Right lobe of liver (tissue), 6 donors: ENCODE results near the gene CCDC24. TPM values are rescaled to one million over a fixed set of nuclear protein-coding genes. Genes with fewer than 3 reads are reported as not detected.

Experiments
- ATAC-seq, 4 donors: fragments of 200-7000 bp; cut with Tn5 transposase; one replicate each; pipeline ENCODE4 v1.9.1; 2020; ENCODE audit warnings: mild to moderate bottlenecking in 4 of 4, moderate library complexity in 4 of 4
- DNase-seq, 3 donors: peaks; one replicate each; pipeline ENCODE4 v3.0.0-alpha.2; 2020
- H3K27ac ChIP-seq, 3 donors: fragments of 200-600 bp; one replicate each; pipeline ENCODE4 v1.8.0; 2022
- H3K27me3 ChIP-seq, 2 donors: fragments of 200-600 bp; one replicate each; pipeline ENCODE4 v1.8.0; 2022
- H3K36me3 ChIP-seq, 4 donors: fragments of 200-600 bp; sonication (generic) in 1 of 4; one replicate each; pipeline versions ENCODE4 v1.5.1 to v1.8.0; 2017 to 2022; ENCODE audit warnings: control low read depth in 1 of 4
- H3K4me1 ChIP-seq, 4 donors: fragments of 200-600 bp; sonication (generic) in 1 of 4; one replicate each; pipeline versions ENCODE4 v1.5.1 to v1.8.0; 2017 to 2022; ENCODE audit warnings: control low read depth in 1 of 4
- H3K4me3 ChIP-seq, 3 donors: fragments of 200-600 bp; one replicate each; pipeline ENCODE4 v1.8.0; 2022
- H3K9me3 ChIP-seq, 4 donors: fragments of 200-600 bp; sonication (generic) in 1 of 4; one replicate each; pipeline versions ENCODE4 v1.5.1 to v1.8.0; 2017 to 2022; ENCODE audit warnings: control low read depth in 1 of 4
- CTCF ChIP-seq, 4 donors: fragments of 200-600 bp in 3 of 4; fragments of 450-650 bp in 1 of 4; IDR thresholded peaks; one replicate each; pipeline versions ENCODE4 v1.5.1 to v1.8.0; 2016 to 2022; ENCODE audit warnings: antibody characterized with exemption in 4 of 4, mild to moderate bottlenecking in 2 of 4
- POLR2A ChIP-seq: fragments of 450-650 bp; IDR thresholded peaks from one replicate; pipeline ENCODE4 v1.6.1; 2017; ENCODE audit warnings: antibody characterized with exemption, mild to moderate bottlenecking
- WGBS: methylation state at CpG from one replicate; pipeline ENCODE4 v1.1.6; 2018; ENCODE audit warnings: low coverage, low lambda C conversion rate; ENCODE audit not compliant: insufficient coverage; ENCODE audit errors: missing lambda C conversion rate; 5-methylcytosine and 5-hydroxymethylcytosine counted together
- intact Hi-C, 2 donors: fragments of 100-400 bp; cut with DNase I; formaldehyde crosslinking; loops; one replicate each; pipeline versions ENCODE4 v1.11.2 to v1.14.1; 2022
- total RNA-seq, 6 experiments: library from RNA; depleted of rRNA in 2 of 6; stranded (reverse); fragments of >200 nt in 2 of 6; fragmentation: NEBNext Ultra II Directional in 3 of 6; extraction: Animal tissue kit (Norgen Biotek cat#: 25700) in 3 of 6; gene quantifications; one replicate each; pipeline versions ENCODE4 v1.1.0 to v1.2.4, GENCODE V29; 2016 to 2023
- donor health status: DM: no; HTN: yes; CAD: no.
- donor health status: DM: no; HTN: no; CAD: no.
- donor health status: DM: no; HTN: no; CAD: no.
- donor health status: DM: no; HTN: yes; CAD: no.
- donor health status: DM: no; HTN: yes; CAD: no.

The CCDC24 gene
- total RNA-seq, 6 experiments from 2014 or later, result 2.2 to 8.4 (median 3.5) TPM

- Histone ChIP-seq H3K27ac (no peak overlapping the region), H3K4me1 (peaks cover 0 to 3% (median 0%) of the 10 kb centered on the region in 4 donors), H3K9me3 (no peaks in the 10 kb centered on the region), H3K27me3 (no peaks in the 10 kb centered on the region), H3K36me3 (no peaks in the 10 kb centered on the region), H3K4me3 (no peak overlapping the region)
- 61% methylated on average over 6 of the region's 11 CpGs for WGBS
- intact Hi-C loops, result loop anchor here (5.0 kb wide), 1 partner anchor 33 kb away; no protein-coding TSS in a partner anchor
- TF ChIP-seq CTCF (IDR thresholded peaks at IDR 0.05), result no peak
- TF ChIP-seq POLR2A, result no peak
- DNase-seq (no peak), ATAC-seq (no peak)
These were observed 43.7 kb downstream of the CCDC24 start for GRCh38 chr1:44034976-44035716.

- ATAC-seq (peak in 1 of 4 donors; percentile 16), DNase-seq (peak in 1 of 3 donors; percentile 46)
- no peaks in the 10 kb centered on the region for H3K36me3 ChIP-seq
- peaks cover 0 to under 1% (median 0%) of the 10 kb centered on the region in 4 donors for H3K4me1 ChIP-seq
- no peaks in the 10 kb centered on the region for H3K27me3 ChIP-seq
- H3K9me3 ChIP-seq, result no peaks in the 10 kb centered on the region
- no peak overlapping the region for H3K27ac ChIP-seq
- WGBS, result 11% methylated on average over 1 of the region's 8 CpGs
- TF ChIP-seq POLR2A (no peak), CTCF (IDR thresholded peaks at IDR 0.05) (no peak)
- intact Hi-C loops, result loop anchor here (5.0 kb wide), 1 partner anchor 34 kb away; no protein-coding TSS in a partner anchor
- H3K4me3 ChIP-seq, result no peak overlapping the region
These were observed 44.5 kb downstream of the CCDC24 start for GRCh38 chr1:44035726-44036408.

- H3K4me1 ChIP-seq, result no peaks in the 10 kb centered on the region
- TF ChIP-seq POLR2A (no peak), CTCF (IDR thresholded peaks at IDR 0.05) (peak; percentile 79 to 86 (median 82))
- H3K27me3 ChIP-seq, result no peaks in the 10 kb centered on the region
- peak; percentile 88 to 95 (median 89) for ATAC-seq
- no peak overlapping the region for H3K4me3 ChIP-seq
- H3K36me3 ChIP-seq, result no peaks in the 10 kb centered on the region
- 6% methylated on average over 6 of the region's 6 CpGs for WGBS
- peak; percentile 67 to 75 (median 70) for DNase-seq
- no peak overlapping the region for H3K27ac ChIP-seq
- intact Hi-C loops, result loop anchor here (5.0 kb wide), 1 partner anchor 34 kb away; no protein-coding TSS in a partner anchor
- H3K9me3 ChIP-seq, result no peaks in the 10 kb centered on the region
These were observed 45.2 kb downstream of the CCDC24 start for GRCh38 chr1:44036409-44037139.

- Histone ChIP-seq H3K36me3 (no peaks in the 10 kb centered on the region), H3K27ac (no peak overlapping the region), H3K27me3 (no peaks in the 10 kb centered on the region), H3K4me1 (no peaks in the 10 kb centered on the region), H3K4me3 (no peak overlapping the region), H3K9me3 (no peaks in the 10 kb centered on the region)
- no peak for TF ChIP-seq CTCF (IDR thresholded peaks at IDR 0.05)
- TF ChIP-seq POLR2A, result no peak
- WGBS, result 60% methylated on average over 1 of the region's 5 CpGs
- DNase-seq (no peak), ATAC-seq (no peak)
- intact Hi-C loops, result loop anchor here (5.0 kb wide), 1 partner anchor 35 kb away; no protein-coding TSS in a partner anchor
These were observed 45.8 kb downstream of the CCDC24 start for GRCh38 chr1:44037154-44037553.
